Measurements from ENCODE around the gene WFDC13.

DNA sequence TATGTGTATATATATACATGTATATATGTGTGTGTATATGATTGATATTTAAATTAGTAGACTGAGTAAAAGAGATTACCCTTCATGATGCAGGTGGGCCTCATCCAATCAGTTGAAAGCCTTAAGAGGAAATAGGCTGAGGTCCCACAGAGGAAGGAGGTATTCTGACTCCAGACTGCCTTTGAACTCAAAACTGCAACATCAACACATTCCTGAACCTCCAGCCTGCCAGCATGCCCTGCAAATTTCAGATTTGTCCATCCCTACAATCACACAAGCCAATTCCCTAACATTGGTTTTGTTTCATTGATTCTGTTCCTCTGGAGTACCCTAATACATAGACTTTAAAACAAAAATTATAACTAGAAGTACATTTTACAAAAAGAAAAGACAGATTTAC is 43.2 kb downstream of the WFDC13 start:
- TF ChIP-seq EZH2 (IDR thresholded peaks at IDR 0.05; ENCODE audit: borderline replicate concordance, low read depth, low read length, severe bottlenecking), result no peak
- no peak for TF ChIP-seq CTCF (IDR thresholded peaks at IDR 0.05; ENCODE audit: borderline replicate concordance, extremely low read depth, low read length, poor library complexity, severe bottlenecking)

All from DND-41 (cell line).